ENCODE measurements around the gene SPATA19.

SPATA19 gene

GRCh38 chr11:133895061-133895479 is 49.8 kb upstream of the SPATA19 start (continued):
- TF ChIP-seq ZNF48 (tag by site-specific recombination; IDR thresholded peaks at IDR 0.05) (no peak), ZNF544 (tag by site-specific recombination; IDR thresholded peaks at IDR 0.05) (no peak), ZNF785 (tag by site-specific recombination; IDR thresholded peaks at IDR 0.05) (no peak), ZBTB20 (tag by site-specific recombination; IDR thresholded peaks at IDR 0.05) (no peak), ZXDB (tag by site-specific recombination; IDR thresholded peaks at IDR 0.05) (no peak), OVOL3 (tag by site-specific recombination; IDR thresholded peaks at IDR 0.05) (no peak)

- TF ChIP-seq ELK4 (IDR thresholded peaks at IDR 0.05; ENCODE audit: borderline replicate concordance, low read depth, low read length) (no peak), HIC1 (tag by site-specific recombination; IDR thresholded peaks at IDR 0.05) (no peak), ZNF302 (tag by site-specific recombination; IDR thresholded peaks at IDR 0.05; ENCODE audit: low read depth) (no peak), ZBTB1 (tag by site-specific recombination; IDR thresholded peaks at IDR 0.05) (no peak), ZNF610 (tag by site-specific recombination; IDR thresholded peaks at IDR 0.05; ENCODE audit: borderline replicate concordance) (no peak), ZSCAN16 (tag by site-specific recombination; IDR thresholded peaks at IDR 0.05) (no peak), SP2 (tag by site-specific recombination; IDR thresholded peaks at IDR 0.05) (no peak), GFI1B (tag by site-specific recombination; IDR thresholded peaks at IDR 0.05) (no peak), ZNF629 (tag by site-specific recombination; IDR thresholded peaks at IDR 0.05) (no peak), ZNF529 (tag by site-specific recombination; IDR thresholded peaks at IDR 0.05; ENCODE audit: insufficient replicate concordance) (no peak), ZNF624 (tag by site-specific recombination; IDR thresholded peaks at IDR 0.05) (no peak)
- no peak overlapping the region for H3K27ac ChIP-seq (ENCODE audit: extremely low read depth, low read depth, low read length)
- no peaks in the 10 kb centered on the region for H3K36me3 ChIP-seq (ENCODE audit: control insufficient read depth in 2 of 2, insufficient read depth in 1 of 2, low read length in 2 of 2)
- no peak overlapping the region for H3K4me3 ChIP-seq (ENCODE audit: low read depth, low read length)
- ChIA-PET CTCF (no interaction called here), POLR2A (no interaction called here)
- no peaks in the 10 kb centered on the region for H3K9me3 ChIP-seq (ENCODE audit: control insufficient read depth, insufficient read depth, low read depth, low read length)
- no peaks in the 10 kb centered on the region for H3K4me1 ChIP-seq (ENCODE audit: control insufficient read depth, insufficient read depth, low read length)
Measured at GRCh38 chr11:133893381-133893780, 48.1 kb upstream of the SPATA19 start.

- ChIA-PET POLR2A (no interaction called here), CTCF (no interaction called here)
- H3K36me3 ChIP-seq (ENCODE audit: control insufficient read depth in 2 of 2, insufficient read depth in 1 of 2, low read length in 2 of 2) = no peaks in the 10 kb centered on the region
- H3K4me1 ChIP-seq (ENCODE audit: control insufficient read depth, insufficient read depth, low read length) = no peaks in the 10 kb centered on the region
- no peaks in the 10 kb centered on the region for H3K9me3 ChIP-seq (ENCODE audit: control insufficient read depth, insufficient read depth, low read depth, low read length)
- TF ChIP-seq ZNF843 (tag by site-specific recombination; IDR thresholded peaks at IDR 0.05) (no peak), ZNF148 (tag by site-specific recombination; IDR thresholded peaks at IDR 0.05; ENCODE audit: borderline replicate concordance) (no peak), ZNF202 (tag by site-specific recombination; IDR thresholded peaks at IDR 0.05; ENCODE audit: borderline replicate concordance) (no peak), ZBTB7A (tag by site-specific recombination; IDR thresholded peaks at IDR 0.05; ENCODE audit: low read depth) (no peak), ZNF629 (tag by site-specific recombination; IDR thresholded peaks at IDR 0.05) (no peak), ZNF184 (tag by site-specific recombination; IDR thresholded peaks at IDR 0.05) (no peak), ZFP41 (tag by site-specific recombination; IDR thresholded peaks at IDR 0.05; ENCODE audit: borderline replicate concordance) (no peak), ZEB2 (tag by site-specific recombination; IDR thresholded peaks at IDR 0.05) (no peak), ZNF16 (tag by site-specific recombination; IDR thresholded peaks at IDR 0.05; ENCODE audit: low read depth) (no peak), ZNF404 (tag by site-specific recombination; IDR thresholded peaks at IDR 0.05) (no peak)
- no peak overlapping the region for H3K4me3 ChIP-seq (ENCODE audit: low read depth, low read length)
- no peak overlapping the region for H3K27ac ChIP-seq (ENCODE audit: extremely low read depth, low read depth, low read length)
Measured at GRCh38 chr11:133892584-133893380, 47.5 kb upstream of the SPATA19 start.

Data from HEK293 (cell line).